GM21447 (cell line): ENCODE results near the gene QRFP.
"Not testable (repeated sequence)": the region's sequence is repeated elsewhere in the genome, so short reads cannot be mapped to it uniquely, and the experiment has no call there.

Source experiments
- ATAC-seq: cut with Tn5 transposase; IDR thresholded peaks from one replicate; pipeline ENCODE4 v1.9.1; 2021; ENCODE audit not compliant: unreplicated experiment

QRFP gene

GRCh38 chr9:130854835-130855234 is 41.8 kb downstream of the QRFP start:
- no peak for ATAC-seq

GRCh38 chr9:130854092-130854491 is 42.5 kb downstream of the QRFP start:
- ATAC-seq: no peak

GRCh38 chr9:130852801-130853200 is 43.8 kb downstream of the QRFP start:
- no peak for ATAC-seq

DNA sequence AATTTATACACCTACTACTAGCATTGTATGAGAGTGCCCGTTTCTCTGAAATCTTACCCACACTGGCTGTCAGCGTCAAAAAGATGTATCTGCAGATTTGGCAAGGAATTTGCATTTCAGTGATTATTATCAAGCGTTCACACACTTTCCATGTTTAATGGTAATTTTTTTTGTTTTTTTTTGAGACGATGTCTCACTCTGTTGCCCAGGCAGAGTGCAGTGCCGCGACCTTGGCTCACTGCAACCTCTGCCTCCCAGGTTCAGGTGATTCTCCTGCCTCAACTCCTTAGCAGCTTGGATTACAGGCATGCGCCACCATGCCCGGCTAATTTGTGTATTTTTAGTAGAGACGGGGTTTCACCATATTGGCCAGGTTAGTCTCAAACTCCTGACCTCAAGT is 47.3 kb downstream of the QRFP start:
- no peak for ATAC-seq

- not testable (repeated sequence) for ATAC-seq
These were observed 48.1 kb downstream of the QRFP start for GRCh38 chr9:130848514-130848913.

DNA sequence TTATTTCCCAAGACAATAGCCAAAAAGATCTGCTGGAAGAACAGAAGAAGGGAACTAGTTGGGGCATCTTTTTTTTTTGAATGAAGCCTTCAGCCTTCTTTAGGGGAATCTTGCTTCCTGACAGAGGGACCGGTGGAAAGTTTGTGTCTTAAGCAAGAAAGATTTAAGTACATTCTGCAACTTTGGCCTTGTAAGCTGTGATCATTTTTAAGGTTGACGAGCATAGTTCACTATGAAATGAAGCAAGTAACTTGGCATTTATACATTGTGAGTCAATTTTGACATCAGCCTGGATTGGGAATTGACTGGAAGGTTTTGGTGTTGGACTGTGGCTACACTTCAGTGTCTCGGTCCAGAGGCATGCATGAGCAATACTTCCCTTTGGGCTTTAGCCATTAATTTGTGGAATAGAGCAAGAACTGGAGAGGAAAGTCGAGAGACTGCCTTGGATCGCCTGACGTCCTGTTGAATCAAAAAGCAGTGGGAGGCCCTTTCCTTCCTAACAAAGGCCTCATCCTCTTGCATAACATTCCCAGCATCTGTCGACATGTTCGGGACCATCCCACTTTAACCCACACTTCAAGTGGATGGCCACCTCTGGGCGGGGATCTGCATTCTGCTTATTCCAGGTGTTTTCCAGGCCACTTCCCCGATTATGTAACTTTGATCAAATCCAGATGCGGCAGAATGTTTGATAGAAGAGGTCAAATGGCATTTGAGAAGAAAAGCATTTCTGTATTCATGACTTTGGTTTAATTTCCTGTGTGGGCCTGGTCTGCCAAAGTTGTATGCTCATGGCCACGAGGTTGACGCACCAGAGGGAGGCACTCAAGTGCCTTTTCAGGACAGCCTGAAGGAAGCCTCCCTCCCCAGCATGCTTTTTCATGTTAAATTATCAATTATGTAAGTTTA is 49.0 kb downstream of the QRFP start:
- no peak for ATAC-seq

GRCh38 chr9:130846487-130847305 is 49.9 kb downstream of the QRFP start:
- no peak for ATAC-seq

DNA sequence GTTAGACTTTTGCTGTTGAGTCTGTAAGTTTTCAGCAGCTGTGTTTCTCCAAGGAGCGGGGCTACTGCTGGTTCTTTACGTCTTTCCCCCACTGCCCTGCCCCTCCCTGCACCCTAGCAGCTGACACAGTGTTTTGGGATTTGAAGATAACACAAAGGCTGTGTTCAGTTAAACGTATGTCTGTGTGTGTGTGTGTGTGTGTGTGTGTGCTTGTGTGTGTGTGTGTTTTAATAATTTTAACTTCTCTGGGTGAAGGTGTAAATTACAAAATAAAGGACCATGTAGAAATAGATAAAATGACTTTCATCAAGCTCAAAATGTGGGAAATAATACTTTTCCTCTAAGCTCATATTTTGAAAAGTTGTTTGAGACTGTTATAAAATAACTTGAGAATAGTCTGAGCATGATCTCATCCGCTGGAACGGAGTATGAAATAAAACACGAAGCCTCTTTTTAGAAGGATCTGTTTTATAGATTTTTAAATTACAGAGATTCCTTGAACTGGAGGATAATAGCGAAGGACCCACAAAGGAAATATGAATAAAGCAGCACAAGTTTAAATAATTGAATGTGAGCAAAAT is 50.6 kb downstream of the QRFP start:
- no peak for ATAC-seq

- ATAC-seq: no peak
These were observed 51.4 kb downstream of the QRFP start for GRCh38 chr9:130845254-130845653.

DNA sequence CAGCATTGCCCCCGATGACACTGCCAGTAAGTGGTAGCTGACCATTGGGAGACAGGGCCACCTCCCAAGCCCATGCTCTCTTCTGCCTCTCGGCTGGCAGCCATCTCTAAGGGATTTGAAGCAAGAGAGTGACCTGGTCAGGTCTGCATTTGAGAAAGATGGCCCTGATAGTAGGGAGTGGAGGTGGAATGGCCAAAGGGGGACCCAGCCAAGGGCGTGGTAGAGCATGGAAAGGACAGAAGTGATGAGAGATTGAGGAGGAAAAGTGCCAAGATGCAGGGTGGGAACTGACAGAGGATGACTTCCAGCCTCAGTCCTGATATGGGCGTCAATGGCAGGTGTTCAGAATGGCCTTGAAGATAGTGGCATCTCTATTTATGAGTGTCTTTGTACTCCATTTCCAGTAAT is 52.6 kb downstream of the QRFP start:
- ATAC-seq: no peak

DNA sequence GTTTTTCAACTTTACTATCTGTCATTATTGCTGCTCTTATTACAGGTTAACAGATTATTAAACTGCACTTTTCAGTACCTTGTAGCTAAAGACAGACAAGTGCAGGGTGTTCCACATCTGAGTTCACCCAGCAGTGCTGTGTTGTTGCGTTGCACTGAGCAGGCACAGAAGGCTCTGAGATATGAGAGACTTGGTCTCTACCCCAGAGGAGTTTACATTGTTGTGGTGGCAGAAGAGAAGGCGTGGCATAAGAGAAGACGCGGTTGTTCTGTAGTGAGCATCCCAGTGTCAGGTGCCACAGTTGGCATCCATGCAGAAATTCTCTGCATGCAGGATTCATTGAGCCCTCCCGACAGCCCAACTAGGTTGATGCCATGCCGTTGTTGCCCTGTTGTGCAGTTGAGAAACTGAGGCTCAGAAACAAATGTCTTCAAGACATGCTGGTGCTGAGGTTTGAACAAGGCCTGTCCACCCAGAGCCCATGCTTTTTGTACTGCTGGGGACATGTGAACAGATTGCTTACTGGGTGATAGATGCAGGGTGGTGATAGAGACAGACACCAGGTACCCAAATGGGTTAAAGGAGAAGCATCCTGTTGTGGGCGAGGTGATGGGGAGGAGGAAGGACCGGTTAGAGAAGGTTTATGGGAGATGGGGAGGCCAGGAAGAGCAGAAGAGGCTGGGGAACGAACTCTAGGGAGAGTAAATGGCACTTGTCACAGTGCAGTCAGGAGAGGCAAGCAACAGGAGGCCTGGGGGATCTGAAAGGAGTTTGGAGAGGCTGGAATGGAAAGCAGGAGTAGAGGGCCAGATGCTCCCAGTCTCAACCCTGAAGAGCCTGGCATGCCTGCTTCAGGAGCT is 53.3 kb downstream of the QRFP start:
- ATAC-seq: no peak
